ENCODE data around the gene SLC4A1AP. TPM values are rescaled to one million over a fixed set of nuclear protein-coding genes. Genes with fewer than 3 reads are reported as not detected.

SLC4A1AP gene
- total and polyA plus RNA-seq, 9 of the 15 experiments (the other 6 are each of a cell fraction or from before 2014, with no cell fraction given): 8.1 to 40.5 (median 35.3) TPM

DNA sequence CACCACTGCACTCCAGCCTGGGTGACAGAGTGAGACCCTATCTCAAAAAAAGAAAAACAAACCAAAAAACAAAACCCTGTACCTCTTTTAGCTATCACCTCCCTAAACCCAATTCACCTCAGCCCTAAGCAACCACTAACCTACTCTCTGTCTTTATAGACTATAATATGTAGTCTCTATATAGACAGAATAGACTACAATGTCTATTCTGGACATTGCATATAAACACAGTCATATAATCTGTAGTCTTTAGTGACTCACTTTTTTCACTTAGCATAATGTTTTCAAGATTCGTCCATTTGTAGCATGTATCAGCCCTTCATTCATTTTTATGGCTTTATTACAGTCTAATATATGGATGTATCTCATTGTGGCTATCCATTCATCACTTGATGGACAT lies 70.6 kb downstream of the SLC4A1AP start (continued):
- TF ChIP-seq, protein P1, sequence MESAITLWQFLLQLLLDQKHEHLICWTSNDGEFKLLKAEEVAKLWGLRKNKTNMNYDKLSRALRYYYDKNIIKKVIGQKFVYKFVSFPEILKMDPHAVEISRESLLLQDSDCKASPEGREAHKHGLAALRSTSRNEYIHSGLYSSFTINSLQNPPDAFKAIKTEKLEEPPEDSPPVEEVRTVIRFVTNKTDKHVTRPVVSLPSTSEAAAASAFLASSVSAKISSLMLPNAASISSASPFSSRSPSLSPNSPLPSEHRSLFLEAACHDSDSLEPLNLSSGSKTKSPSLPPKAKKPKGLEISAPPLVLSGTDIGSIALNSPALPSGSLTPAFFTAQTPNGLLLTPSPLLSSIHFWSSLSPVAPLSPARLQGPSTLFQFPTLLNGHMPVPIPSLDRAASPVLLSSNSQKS (CRISPR knock-in tag; IDR thresholded peaks at IDR 0.05): no peak
- no peak for TF ChIP-seq EP300 (IDR thresholded peaks at IDR 0.05; ENCODE audit: low read length)
- TF ChIP-seq ARNT (IDR thresholded peaks at IDR 0.05): no peak
- no peak for TF ChIP-seq TFAM (CRISPR knock-in tag; conservative IDR thresholded peaks at IDR 0.05)
- no peak for TF ChIP-seq NR2C1 (IDR thresholded peaks at IDR 0.05)
- no peak for TF ChIP-seq NR2C1 (tag; IDR thresholded peaks at IDR 0.05)
- TF ChIP-seq ZNF197 (CRISPR knock-in tag; IDR thresholded peaks at IDR 0.05; ENCODE audit: low read depth): no peak
- no peak for TF ChIP-seq ZNF717 (CRISPR knock-in tag; IDR thresholded peaks at IDR 0.05)
- no peak for TF ChIP-seq DNMT1 (IDR thresholded peaks at IDR 0.05)
- TF ChIP-seq NCOA2 (IDR thresholded peaks at IDR 0.05; ENCODE audit: partially characterized antibody in 2 of 2): no peak
- no peak for TF ChIP-seq THAP7 (CRISPR knock-in tag; IDR thresholded peaks at IDR 0.05)
- no peak for TF ChIP-seq MBD2 (IDR thresholded peaks at IDR 0.05; ENCODE audit: borderline replicate concordance, low read depth)
- TF ChIP-seq MXI1 (IDR thresholded peaks at IDR 0.05; ENCODE audit: low read depth, low read length): no peak
